ENCODE data around the gene SYNE1.
"Not testable (repeated sequence)": the region's sequence is repeated elsewhere in the genome, so short reads cannot be mapped to it uniquely, and the experiment has no call there.

The SYNE1 gene

GRCh38 chr6:152563177-152563576 is 74.0 kb downstream of the SYNE1 start:
- no peak for DNase-seq (ENCODE audit: low spot score)

- DNase-seq (ENCODE audit: low spot score): not testable (repeated sequence)
Measured at GRCh38 chr6:152558798-152559197, 78.4 kb downstream of the SYNE1 start.

DNA sequence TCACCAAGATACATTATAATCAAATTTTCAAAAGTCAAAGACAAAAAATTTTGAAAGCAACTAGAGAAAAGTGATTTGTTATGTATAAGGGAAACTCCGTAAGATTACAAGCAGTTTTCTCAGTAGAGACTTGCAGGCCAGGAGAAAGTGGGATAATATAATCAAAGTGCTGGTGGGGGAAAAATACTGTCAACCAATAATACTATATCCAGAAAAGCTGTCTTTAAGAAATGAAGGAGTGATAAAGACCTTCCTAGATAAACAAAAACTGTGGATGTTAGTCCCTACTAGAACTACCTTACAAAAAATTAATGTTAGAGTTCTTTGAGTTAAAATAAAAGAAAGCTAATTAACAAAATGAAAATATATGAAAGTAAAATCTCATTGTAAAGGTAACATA is 79.7 kb downstream of the SYNE1 start:
- DNase-seq (ENCODE audit: low spot score): no peak

- DNase-seq (ENCODE audit: low spot score): no peak
Measured at GRCh38 chr6:152554851-152555250, 82.3 kb downstream of the SYNE1 start.

DNA sequence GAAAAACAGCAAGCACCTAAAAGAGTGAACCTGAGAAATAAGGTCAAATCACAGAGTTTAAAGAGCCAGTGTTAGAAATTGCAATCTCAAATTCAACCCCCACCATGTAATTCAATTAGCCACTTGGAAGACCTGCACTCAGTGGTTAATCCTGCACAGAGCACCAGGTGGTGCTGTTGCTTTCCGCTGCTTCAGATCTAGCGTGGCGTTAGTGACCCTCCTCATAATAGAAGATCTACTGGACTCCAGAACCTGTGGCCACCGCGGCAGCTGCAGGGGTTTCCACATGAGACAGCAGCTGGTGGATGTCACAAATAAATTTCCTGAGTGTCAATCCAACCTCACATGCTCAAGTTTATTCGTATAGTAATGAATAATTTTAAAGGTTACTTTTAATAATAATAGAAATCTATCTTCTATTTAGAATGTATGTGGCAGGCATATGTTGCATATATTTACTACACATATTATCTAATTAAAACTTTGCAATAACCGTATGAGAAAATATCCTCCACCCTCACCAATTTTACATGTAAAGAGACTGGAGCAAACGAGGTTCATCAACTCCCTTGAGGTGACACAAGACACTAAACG is 84.4 kb downstream of the SYNE1 start:
- DNase-seq (ENCODE audit: low spot score): peak; percentile 20

GRCh38 chr6:152543519-152543918 is 93.6 kb downstream of the SYNE1 start:
- no peak for DNase-seq (ENCODE audit: low spot score)

GRCh38 chr6:152540381-152540780 is 96.8 kb downstream of the SYNE1 start:
- no peak for DNase-seq (ENCODE audit: low spot score)

- DNase-seq (ENCODE audit: low spot score): no peak
Measured at GRCh38 chr6:152534541-152534940, 102.6 kb downstream of the SYNE1 start.

- no peak for DNase-seq (ENCODE audit: low spot score)
Measured at GRCh38 chr6:152532556-152533422, 104.4 kb downstream of the SYNE1 start.

DNA sequence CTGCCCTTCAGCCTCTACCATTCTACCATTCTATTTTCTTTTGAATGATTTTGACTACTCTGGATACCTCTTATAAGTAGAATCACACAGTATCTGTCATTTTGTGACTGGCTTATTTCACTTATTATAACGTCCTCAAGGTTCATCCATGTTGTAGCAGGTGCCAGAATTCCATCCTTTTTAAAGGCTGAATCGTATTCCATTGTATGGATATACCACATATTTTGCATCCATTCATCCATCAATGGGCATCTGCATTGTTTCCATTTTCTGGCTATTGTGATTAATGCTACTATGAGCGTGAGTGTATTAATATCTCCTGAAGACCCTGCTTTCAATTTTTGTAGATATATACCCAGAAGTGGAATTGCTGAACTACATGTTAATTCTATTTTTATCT is 105.5 kb downstream of the SYNE1 start:
- no peak for DNase-seq (ENCODE audit: low spot score)

GRCh38 chr6:152529369-152529768 is 107.8 kb downstream of the SYNE1 start:
- no peak for DNase-seq (ENCODE audit: low spot score)

DNA sequence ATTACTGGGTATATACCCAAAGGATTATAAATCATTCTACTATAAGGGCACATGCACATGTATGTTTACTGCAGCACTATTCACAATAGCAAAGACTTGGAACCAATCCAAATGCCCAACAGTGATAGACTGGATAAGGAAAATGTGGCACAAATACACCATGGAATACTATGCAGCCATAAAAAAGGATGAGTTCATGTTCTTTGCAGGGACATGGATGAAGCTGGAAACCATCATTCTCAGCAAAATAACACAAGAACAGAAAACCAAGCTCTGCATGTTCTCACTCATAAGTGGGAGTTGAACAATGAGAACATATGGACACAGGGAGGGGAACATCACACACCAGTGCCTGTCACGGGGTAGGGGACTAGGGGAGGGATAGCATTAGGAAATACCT is 123.0 kb downstream of the SYNE1 start:
- not testable (repeated sequence) for DNase-seq (ENCODE audit: low spot score)

- no peak for DNase-seq (ENCODE audit: low spot score)
Measured at GRCh38 chr6:152509916-152510315, 127.2 kb downstream of the SYNE1 start.

DNA sequence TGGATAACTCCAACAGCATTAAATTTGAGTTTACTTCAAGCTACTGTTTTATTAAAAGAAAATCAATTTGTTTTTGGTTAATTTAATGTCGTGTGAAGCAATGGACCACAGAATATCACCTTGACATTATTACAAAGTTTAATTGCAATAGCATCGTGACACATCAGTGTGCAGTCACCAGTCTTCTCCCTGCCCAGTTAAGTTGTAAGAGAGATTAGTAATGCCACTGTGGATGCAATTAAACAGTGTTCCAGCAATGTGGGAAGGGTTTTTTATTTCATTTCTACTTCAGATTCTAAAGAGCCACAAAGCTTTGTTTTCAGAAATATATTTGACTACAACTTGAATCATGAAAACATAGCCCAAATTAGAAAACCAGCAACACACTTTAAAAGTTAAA is 128.7 kb downstream of the SYNE1 start:
- no peak for DNase-seq (ENCODE audit: low spot score)

DNA sequence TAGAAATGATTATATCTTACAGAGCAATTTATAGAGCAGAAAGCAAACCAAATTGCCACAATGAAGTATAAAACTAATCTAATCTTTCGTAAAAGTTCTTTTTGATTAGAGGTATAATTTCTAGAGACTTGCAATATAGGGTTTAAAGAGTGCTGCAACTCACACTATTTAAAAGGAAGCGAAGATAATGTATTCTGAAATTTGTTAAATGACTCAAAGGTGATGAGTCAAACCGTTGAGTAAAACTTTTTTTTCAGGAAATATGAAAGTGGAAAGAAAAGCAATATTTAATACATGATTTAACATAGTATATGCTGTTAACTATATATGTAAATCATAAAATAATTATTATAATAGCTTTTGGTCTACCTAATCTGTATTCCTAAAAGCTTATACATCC is 133.6 kb downstream of the SYNE1 start:
- DNase-seq (ENCODE audit: low spot score): no peak

- DNase-seq (ENCODE audit: low spot score): no peak
Measured at GRCh38 chr6:152502421-152503188, 134.6 kb downstream of the SYNE1 start.

DNA sequence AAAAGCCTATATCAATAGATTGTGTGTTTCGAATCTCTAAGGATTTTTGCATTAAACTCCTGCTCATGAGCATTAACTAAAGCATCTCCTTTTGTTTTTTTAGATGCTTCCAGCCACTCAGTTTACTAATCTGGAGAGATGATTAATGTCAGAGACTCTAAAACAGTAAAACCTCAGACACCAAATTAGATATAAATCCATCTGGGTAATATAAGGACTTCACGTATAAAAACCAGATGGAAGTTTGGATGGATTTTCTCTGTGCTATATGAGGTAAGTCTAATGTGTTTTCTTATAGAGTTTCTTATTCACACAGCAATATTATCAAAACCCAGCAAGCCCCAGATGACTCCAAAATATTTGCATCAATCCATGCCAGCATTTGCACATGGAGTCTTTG is 137.2 kb downstream of the SYNE1 start:
- no peak for DNase-seq (ENCODE audit: low spot score)

DNA sequence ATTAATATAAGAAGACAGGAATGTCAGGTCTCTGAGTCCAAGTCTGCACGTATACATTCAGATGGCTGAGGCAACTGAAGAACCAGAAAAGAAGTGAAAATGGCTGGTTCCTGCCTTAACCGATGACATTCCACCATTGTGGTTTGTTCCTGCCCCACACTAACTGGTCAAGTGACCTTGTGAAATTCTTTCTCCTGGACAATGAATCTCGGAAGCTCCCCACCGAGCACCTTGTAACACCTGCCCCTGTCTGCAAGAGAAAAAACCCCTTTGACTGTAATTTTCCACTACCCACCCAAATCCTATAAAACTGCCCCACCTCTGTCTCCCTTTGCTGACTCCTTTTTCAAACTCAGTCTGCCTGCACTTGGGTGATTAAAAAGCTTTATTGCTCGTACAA is 140.4 kb downstream of the SYNE1 start:
- DNase-seq (ENCODE audit: low spot score): no peak

DNA sequence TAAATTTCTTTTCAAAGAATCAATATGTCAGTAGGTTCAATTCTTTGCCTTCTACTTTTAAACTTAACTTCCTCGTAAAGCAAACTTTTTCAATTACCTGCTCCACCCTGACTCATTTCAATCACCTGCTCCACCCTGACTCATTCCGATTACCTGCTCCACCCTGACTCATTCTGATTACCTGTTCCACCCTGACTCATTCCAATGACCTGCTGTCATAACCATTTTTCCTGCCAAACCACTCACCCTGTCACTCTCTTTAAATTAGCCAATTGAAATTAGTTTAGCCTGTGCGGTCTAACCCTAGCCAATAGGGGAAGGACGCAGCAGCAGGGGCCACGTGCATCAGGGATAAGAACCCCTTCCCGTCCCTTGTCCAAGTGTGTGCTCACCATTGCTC is 141.7 kb downstream of the SYNE1 start:
- not testable (repeated sequence) for DNase-seq (ENCODE audit: low spot score)

DNA sequence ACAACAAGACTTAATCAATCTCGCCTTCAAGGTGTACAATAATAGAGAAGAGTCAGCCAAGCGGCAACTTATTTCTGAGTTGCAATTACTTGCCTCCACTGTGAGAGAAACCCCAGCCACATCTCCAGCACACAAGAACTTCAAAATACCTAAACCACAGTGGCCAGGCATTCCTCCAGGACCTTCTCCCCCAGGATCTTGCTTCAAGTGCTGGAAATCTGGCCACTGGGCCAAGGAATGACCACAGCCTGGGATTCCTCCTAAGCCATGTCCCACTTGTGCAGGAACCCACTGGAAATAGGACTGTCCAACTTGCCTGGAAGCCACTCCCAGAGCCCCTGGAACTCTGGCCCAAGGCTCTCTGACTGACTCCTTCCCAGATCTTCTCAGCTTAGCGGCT is 144.9 kb downstream of the SYNE1 start:
- DNase-seq (ENCODE audit: low spot score): not testable (repeated sequence)

- DNase-seq (ENCODE audit: low spot score): not testable (repeated sequence)
Measured at GRCh38 chr6:152491501-152491900, 145.7 kb downstream of the SYNE1 start.

DNA sequence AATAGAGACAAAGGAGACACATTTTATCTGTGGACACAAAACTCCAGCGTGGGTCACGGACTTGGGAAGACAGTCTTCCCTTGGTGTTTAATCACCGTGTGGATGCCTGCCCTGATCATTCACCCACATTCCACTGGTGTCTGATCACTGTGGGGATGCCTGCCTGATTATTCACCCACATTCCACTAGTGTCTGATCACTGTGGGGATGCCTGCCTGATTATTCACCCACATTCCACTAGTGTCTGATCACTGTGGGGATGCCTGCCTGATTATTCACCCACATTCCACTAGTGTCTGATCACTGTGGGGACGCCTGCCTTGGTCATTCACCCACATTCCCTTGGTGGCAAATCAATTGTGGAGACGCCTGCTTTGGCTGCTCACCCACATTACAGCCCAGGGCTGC is 146.2 kb downstream of the SYNE1 start:
- DNase-seq (ENCODE audit: low spot score): not testable (repeated sequence)

DNA sequence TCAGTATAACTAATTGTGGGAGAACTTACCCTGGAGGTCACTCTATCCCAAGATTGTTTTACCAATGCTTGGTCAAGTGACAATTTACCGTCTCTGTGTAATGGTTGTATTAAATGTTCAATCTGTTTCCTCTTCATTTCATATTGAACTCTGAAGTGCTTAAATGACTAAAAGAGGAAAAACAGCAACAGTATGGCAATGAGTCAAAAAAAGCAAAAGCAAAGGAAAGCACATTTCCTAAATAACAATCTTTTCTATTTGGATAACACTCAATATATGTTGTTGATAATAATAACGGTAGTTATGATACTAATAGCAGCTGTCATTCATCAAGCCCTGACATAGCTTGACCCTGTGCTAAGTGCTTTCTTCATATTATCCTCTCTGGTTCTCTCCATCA is 152.4 kb downstream of the SYNE1 start:
- no peak for DNase-seq (ENCODE audit: low spot score)

Measured in germinal center (tissue), 1 donor.